Ovary (tissue), 9 donors: ENCODE data around the gene CACNA2D1. TPM values are rescaled to one million over a fixed set of nuclear protein-coding genes. Genes with fewer than 3 reads are reported as not detected.

Experiments
- DNase-seq, 5 donors: peaks; one replicate each; pipeline ENCODE4 v3.0.0-alpha.2; 2019 to 2020
- H3K27ac ChIP-seq, 2 donors: fragments of 200-600 bp; one replicate each; pipeline versions ENCODE4 v1.5.1 to v1.8.0; 2019 to 2022
- H3K27me3 ChIP-seq: fragments of 200-600 bp; one replicate; pipeline ENCODE4 v1.8.0; 2022
- H3K36me3 ChIP-seq: fragments of 200-600 bp; sonication (generic); one replicate; pipeline ENCODE4 v1.5.1; 2019
- H3K4me1 ChIP-seq: one replicate; pipeline ENCODE4 v1.8.1; 2013; ENCODE audit warnings: mild to moderate bottlenecking, moderate library complexity; ENCODE audit not compliant: insufficient read depth
- H3K4me3 ChIP-seq: fragments of 200-600 bp; sonication (generic); one replicate; pipeline ENCODE4 v1.5.1; 2017
- H3K9me3 ChIP-seq, 2 donors: fragments of 200-600 bp in 1 of 2; sonication (generic) in 1 of 2; one replicate each; pipeline versions ENCODE4 v1.5.1 to v1.8.1; 2013 to 2019; ENCODE audit warnings: mild to moderate bottlenecking in 1 of 2, moderate library complexity in 1 of 2
- EP300 ChIP-seq: sonication (generic); formaldehyde crosslinking; IDR thresholded peaks from one replicate; pipeline ENCODE4 v1.6.1; 2017; ENCODE audit warnings: antibody characterized with exemption
- POLR2A ChIP-seq: fragments of 450-650 bp; IDR thresholded peaks from one replicate; pipeline ENCODE4 v1.6.1; 2017; ENCODE audit warnings: antibody characterized with exemption, mild to moderate bottlenecking, moderate library complexity
- WGBS, 3 donors: extraction: QIAGEN DNeasy Blood & Tissue Kit in 1 of 3; methylation state at CpG; one replicate each; pipeline versions ENCODE4 v1.1.5 to v1.1.7; 2013 to 2017; 5-methylcytosine and 5-hydroxymethylcytosine counted together
- intact Hi-C, 4 donors: fragments of 100-400 bp; cut with DNase I; formaldehyde crosslinking; loops; one replicate each; pipeline versions ENCODE4 v1.11.0 to v1.15.1; 2022 to 2023
- polyA plus RNA-seq, 2 donors: library from polyadenylated mRNA; stranded (reverse); fragments of 200-250 nt in 1 of 2; fragments of 350-450 nt in 1 of 2; fragmentation: Illumina TruSeq in 1 of 2; extraction: RNeasy Lipid Tissue Mini Kit (QIAGEN cat#74804) in 1 of 2; gene quantifications; one replicate each; pipeline ENCODE4 v1.2.3, GENCODE V29; 2013 to 2014
- total RNA-seq, 7 donors: library from RNA; depleted of rRNA in 2 of 7; stranded (reverse); fragments of >200 nt in 2 of 7; fragmentation: NEBNext Ultra II Directional in 3 of 7; extraction: Animal tissue kit (Norgen Biotek cat#: 25700) in 3 of 7; gene quantifications; one replicate each; pipeline versions ENCODE4 v1.1.0 to v1.2.4, GENCODE V29; 2016 to 2023
- TF ChIP-seq, protein P1 (sequence below), 3 donors: fragments of 450-650 bp in 2 of 3; fragments of 200-600 bp in 1 of 3; IDR thresholded peaks; one replicate each; pipeline versions ENCODE4 v1.5.1 to v1.8.0; 2016 to 2022; ENCODE audit warnings: antibody characterized with exemption in 3 of 3, mild to moderate bottlenecking in 1 of 3
- donor health status: DM: no; HTN: no; CAD: no; lungs with moderate emphysema.
- donor health status: DM: no; HTN: no; CAD: no.
- donor health status: Bipolar disorder and iron deficiency.
- donor health status: DM: yes; HTN: yes; CAD: no.
- donor health status: DM: no; HTN: no; CAD: no.
- donor health status: DM: yes; HTN: yes; CAD: no.

Gene CACNA2D1
- total and polyA plus RNA-seq, 9 donors, result 6.6 to 34.2 (median 18.8) TPM

DNA sequence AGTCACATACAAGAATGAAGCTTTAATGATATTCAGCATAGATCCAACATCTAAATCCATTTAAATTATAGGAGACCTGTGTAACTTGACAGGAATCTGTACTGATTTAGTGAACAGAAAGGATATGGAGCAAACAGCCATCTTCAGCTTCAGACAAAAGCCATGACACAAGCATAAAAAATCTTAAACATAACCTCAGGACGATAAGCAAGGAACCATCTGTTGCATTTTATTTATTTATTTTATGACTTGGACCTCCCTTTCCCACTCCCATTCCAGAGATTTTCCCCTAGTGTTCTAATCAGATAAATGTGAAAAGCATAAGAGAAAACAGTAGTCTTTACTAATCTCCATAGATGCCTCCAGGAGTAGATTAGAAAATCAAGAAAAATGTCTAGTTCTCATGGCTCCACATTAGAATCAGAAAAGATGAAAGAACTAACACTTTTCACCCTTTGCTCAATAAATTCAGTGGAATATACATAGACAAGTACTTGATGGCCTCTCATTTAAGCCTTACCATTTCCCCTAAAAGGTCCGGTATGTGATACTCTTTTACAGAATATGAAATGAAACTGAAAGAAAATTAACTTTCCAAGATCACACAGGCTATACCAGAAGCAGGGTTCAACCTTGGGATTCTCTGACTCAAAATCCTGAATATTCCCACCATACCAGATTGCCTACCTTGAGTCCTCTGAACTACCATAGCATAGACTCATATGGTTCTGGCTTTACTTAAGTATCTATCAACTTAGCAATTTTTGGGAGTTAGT lies 15.2 kb downstream of the CACNA2D1 start:
- Histone ChIP-seq H3K4me3 (no peak overlapping the region), H3K36me3 (no peaks in the 10 kb centered on the region), H3K9me3 (no peaks in the 10 kb centered on the region), H3K4me1 (no peaks in the 10 kb centered on the region), H3K27me3 (no peaks in the 10 kb centered on the region), H3K27ac (no peak overlapping the region)
- no peak for TF ChIP-seq POLR2A
- TF ChIP-seq, protein P1, sequence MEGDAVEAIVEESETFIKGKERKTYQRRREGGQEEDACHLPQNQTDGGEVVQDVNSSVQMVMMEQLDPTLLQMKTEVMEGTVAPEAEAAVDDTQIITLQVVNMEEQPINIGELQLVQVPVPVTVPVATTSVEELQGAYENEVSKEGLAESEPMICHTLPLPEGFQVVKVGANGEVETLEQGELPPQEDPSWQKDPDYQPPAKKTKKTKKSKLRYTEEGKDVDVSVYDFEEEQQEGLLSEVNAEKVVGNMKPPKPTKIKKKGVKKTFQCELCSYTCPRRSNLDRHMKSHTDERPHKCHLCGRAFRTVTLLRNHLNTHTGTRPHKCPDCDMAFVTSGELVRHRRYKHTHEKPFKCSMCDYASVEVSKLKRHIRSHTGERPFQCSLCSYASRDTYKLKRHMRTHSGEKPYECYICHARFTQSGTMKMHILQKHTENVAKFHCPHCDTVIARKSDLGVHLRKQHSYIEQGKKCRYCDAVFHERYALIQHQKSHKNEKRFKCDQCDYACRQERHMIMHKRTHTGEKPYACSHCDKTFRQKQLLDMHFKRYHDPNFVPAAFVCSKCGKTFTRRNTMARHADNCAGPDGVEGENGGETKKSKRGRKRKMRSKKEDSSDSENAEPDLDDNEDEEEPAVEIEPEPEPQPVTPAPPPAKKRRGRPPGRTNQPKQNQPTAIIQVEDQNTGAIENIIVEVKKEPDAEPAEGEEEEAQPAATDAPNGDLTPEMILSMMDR (IDR thresholded peaks at IDR 0.05), result no peak
- no peak for TF ChIP-seq EP300
- intact Hi-C loops, result no loop called here
- DNase-seq, result no peak
- 49 to 57% (median 55%) methylated on average over 2 of the region's 2 CpGs for WGBS, 3 donors

DNA sequence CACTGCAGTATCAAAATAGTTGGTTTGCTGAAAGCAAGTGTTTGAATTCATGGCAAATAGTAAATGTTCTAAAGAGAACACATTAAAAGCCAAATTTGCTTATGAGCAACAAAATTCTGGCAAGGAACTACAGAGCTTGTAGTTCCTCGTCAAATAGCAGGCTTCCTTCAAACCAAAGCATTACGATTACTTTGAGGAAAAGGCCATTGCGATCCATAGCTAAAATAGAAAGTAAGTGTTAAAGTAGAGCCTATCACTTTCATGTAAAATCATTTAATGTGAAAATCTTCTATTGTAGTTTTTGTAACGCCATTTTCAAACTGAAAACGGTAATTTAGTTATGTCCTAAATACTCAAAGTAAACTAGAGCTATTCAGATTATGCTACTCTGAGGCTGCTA lies 20.1 kb downstream of the CACNA2D1 start:
- no peak for TF ChIP-seq EP300
- TF ChIP-seq POLR2A, result no peak
- TF ChIP-seq, protein P1 (IDR thresholded peaks at IDR 0.05), result no peak
- H3K36me3 ChIP-seq, result no peaks in the 10 kb centered on the region
- intact Hi-C loops, result no loop called here
- no peak overlapping the region for H3K4me3 ChIP-seq
- WGBS, 3 donors, result 14 to 20% (median 18%) methylated on average over 5 of the region's 5 CpGs
- H3K27ac ChIP-seq, result no peak overlapping the region
- H3K9me3 ChIP-seq, result no peaks in the 10 kb centered on the region
- H3K4me1 ChIP-seq, result no peaks in the 10 kb centered on the region
- DNase-seq, result no peak
- no peaks in the 10 kb centered on the region for H3K27me3 ChIP-seq

DNA sequence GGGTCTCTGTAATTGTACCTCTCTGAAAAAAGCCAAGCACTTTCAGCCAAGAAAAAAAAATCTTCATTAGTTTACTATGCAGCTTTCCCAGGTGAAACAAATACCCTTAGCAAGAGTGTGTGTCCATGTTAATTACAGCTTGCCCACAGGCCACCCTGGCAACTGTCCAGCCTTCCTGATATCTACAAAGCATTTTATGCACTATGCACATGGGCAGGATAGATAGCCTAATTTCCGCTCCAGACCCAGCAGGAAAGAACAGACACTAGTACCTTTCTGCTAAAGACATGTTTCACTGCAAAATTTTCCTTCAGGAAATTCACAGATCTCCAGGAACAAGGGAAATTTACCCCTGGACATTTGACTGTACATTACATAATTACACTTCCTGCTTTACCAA lies 24.4 kb downstream of the CACNA2D1 start:
- no peaks in the 10 kb centered on the region for H3K36me3 ChIP-seq
- 78 to 96% (median 94%) methylated on average over 1 of the region's 1 CpG for WGBS, 3 donors
- intact Hi-C loops, result no loop called here
- no peaks in the 10 kb centered on the region for H3K4me1 ChIP-seq
- H3K27ac ChIP-seq, result no peak overlapping the region
- H3K4me3 ChIP-seq, result no peak overlapping the region
- no peak for DNase-seq
- H3K9me3 ChIP-seq, result no peaks in the 10 kb centered on the region
- no peaks in the 10 kb centered on the region for H3K27me3 ChIP-seq
- TF ChIP-seq EP300, result no peak
- TF ChIP-seq POLR2A, result no peak
- TF ChIP-seq, protein P1 (IDR thresholded peaks at IDR 0.05), result no peak

DNA sequence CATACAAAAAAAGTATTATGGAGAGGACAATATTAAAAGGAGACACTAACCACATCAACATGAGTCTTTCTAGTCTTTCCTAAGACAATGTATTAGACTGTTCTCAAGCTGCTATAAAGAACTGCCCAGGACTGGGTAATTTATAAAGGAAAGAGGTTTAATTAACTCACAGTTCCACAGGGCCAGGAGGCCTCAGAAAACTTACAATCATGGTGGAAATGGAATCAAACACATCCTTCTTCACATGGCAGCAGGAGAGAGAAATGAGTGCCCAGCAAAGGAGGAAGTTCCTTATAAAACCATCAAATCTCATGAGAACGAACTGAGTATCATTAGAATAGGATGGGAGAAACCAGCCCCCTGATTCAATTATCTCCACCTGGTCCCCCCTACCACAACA lies 25.7 kb downstream of the CACNA2D1 start:
- no peaks in the 10 kb centered on the region for H3K36me3 ChIP-seq
- peaks cover 2% of the 10 kb centered on the region for H3K4me1 ChIP-seq
- H3K9me3 ChIP-seq, result no peaks in the 10 kb centered on the region
- TF ChIP-seq EP300 (no peak), POLR2A (no peak)
- TF ChIP-seq, protein P1 (IDR thresholded peaks at IDR 0.05), result no peak
- H3K27ac ChIP-seq, result no peak overlapping the region
- no peak for DNase-seq
- H3K4me3 ChIP-seq, result no peak overlapping the region
- no peaks in the 10 kb centered on the region for H3K27me3 ChIP-seq
- 98 to 100% (median 100%) methylated on average over 1 of the region's 1 CpG for WGBS, 3 donors
- intact Hi-C loops, result no loop called here
